ENCODE data around the gene YIF1B.

- no peak for TF ChIP-seq ESRRG (CRISPR knock-in tag; IDR thresholded peaks at IDR 0.05)
- no peak for TF ChIP-seq GLIS3 (CRISPR knock-in tag; IDR thresholded peaks at IDR 0.05)
- TF ChIP-seq ZFP3 (CRISPR knock-in tag; IDR thresholded peaks at IDR 0.05): no peak
Measured at GRCh38 chr19:38263689-38264485, 51.9 kb downstream of the YIF1B start.
